Testis (tissue), 2 donors: Measurements from ENCODE around the gene SDK2.

ENCODE experiments used
- POLR2A ChIP-seq: fragments of 450-650 bp; IDR thresholded peaks from one replicate; pipeline ENCODE4 v1.6.1; 2017; ENCODE audit warnings: antibody characterized with exemption, mild to moderate bottlenecking, moderate library complexity
- TF ChIP-seq, protein P1 (sequence below), 3 experiments: fragments of 450-650 bp in 2 of 3; fragments of 200-600 bp in 1 of 3; sonication (generic) in 1 of 3; IDR thresholded peaks; one replicate each; pipeline ENCODE4 v1.5.1; 2016 to 2019; ENCODE audit warnings: antibody characterized with exemption in 3 of 3, mild to moderate bottlenecking in 2 of 3, moderate library complexity in 1 of 3

DNA sequence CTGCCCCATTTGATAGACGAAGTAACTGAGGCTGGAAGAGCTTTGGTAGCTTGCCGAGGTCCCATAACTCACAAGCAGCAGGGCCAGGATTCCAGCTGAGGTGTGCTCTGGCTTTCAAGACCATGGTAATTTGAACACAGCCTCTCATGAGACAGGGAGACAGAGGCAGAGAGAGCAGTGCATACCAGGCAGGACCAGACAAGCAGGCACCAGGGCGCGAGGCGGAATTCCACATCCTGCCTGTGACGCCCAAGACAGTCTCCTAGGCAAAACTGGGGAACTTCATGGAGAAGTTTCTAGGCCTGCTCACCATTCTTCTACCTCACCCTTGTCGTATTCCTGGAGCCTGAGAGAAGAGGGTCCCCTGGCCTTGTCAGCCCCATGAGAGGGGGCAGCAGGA lies 19.2 kb downstream of the SDK2 start:
- no peak for TF ChIP-seq POLR2A
- TF ChIP-seq, protein P1, sequence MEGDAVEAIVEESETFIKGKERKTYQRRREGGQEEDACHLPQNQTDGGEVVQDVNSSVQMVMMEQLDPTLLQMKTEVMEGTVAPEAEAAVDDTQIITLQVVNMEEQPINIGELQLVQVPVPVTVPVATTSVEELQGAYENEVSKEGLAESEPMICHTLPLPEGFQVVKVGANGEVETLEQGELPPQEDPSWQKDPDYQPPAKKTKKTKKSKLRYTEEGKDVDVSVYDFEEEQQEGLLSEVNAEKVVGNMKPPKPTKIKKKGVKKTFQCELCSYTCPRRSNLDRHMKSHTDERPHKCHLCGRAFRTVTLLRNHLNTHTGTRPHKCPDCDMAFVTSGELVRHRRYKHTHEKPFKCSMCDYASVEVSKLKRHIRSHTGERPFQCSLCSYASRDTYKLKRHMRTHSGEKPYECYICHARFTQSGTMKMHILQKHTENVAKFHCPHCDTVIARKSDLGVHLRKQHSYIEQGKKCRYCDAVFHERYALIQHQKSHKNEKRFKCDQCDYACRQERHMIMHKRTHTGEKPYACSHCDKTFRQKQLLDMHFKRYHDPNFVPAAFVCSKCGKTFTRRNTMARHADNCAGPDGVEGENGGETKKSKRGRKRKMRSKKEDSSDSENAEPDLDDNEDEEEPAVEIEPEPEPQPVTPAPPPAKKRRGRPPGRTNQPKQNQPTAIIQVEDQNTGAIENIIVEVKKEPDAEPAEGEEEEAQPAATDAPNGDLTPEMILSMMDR (IDR thresholded peaks at IDR 0.05): no peak
